GM21381 (cell line): Measurements from ENCODE around the gene IMPA2.
"Not testable (repeated sequence)": the region's sequence is repeated elsewhere in the genome, so short reads cannot be mapped to it uniquely, and the experiment has no call there.

ENCODE experiments used
- ATAC-seq: cut with Tn5 transposase; IDR thresholded peaks from one replicate; pipeline ENCODE4 v1.9.1; 2021; ENCODE audit warnings: mild to moderate bottlenecking, moderate library complexity; ENCODE audit not compliant: unreplicated experiment

IMPA2 gene

GRCh38 chr18:11981192-11981542 lies at the start of gene IMPA2:
Gene IMPA2 (plus strand): TSS chr18:11981507. CDS start chr18:11981670, 163 bp downstream.
- peak; percentile 43 for ATAC-seq

- ATAC-seq, result no peak
These were observed 48.9 kb upstream of the IMPA2 start for GRCh38 chr18:11932393-11932792.

GRCh38 chr18:11937874-11938478 lies 43.3 kb upstream of the IMPA2 start:
- ATAC-seq, result peak; percentile 54

GRCh38 chr18:11940956-11941355 lies 40.4 kb upstream of the IMPA2 start:
- ATAC-seq, result no peak

- ATAC-seq, result no peak
These were observed 37.8 kb upstream of the IMPA2 start for GRCh38 chr18:11943551-11943950.

- ATAC-seq, result no peak
These were observed 37.1 kb upstream of the IMPA2 start for GRCh38 chr18:11944252-11944651.

GRCh38 chr18:11944786-11945185 lies 36.5 kb upstream of the IMPA2 start:
- ATAC-seq, result no peak

- ATAC-seq, result not testable (repeated sequence)
These were observed 35.3 kb upstream of the IMPA2 start for GRCh38 chr18:11945834-11946659.

GRCh38 chr18:11946756-11947155 lies 34.6 kb upstream of the IMPA2 start:
- no peak for ATAC-seq

- peak; percentile 90 for ATAC-seq
These were observed 33.8 kb upstream of the IMPA2 start for GRCh38 chr18:11947214-11948191.

- no peak for ATAC-seq
These were observed 32.3 kb upstream of the IMPA2 start for GRCh38 chr18:11948852-11949523.

- no peak for ATAC-seq
These were observed 30.5 kb upstream of the IMPA2 start for GRCh38 chr18:11950824-11951223.

- ATAC-seq, result no peak
These were observed 29.9 kb upstream of the IMPA2 start for GRCh38 chr18:11951390-11951851.

- no peak for ATAC-seq
These were observed 28.2 kb upstream of the IMPA2 start for GRCh38 chr18:11953113-11953512.

GRCh38 chr18:11955239-11956029 lies 25.9 kb upstream of the IMPA2 start:
- ATAC-seq, result no peak

GRCh38 chr18:11956371-11957308 lies 24.7 kb upstream of the IMPA2 start:
- no peak for ATAC-seq

- ATAC-seq, result no peak
These were observed 23.7 kb upstream of the IMPA2 start for GRCh38 chr18:11957636-11958035.

GRCh38 chr18:11959651-11960050 lies 21.7 kb upstream of the IMPA2 start:
- ATAC-seq, result not testable (repeated sequence)
